Brain microvascular endothelial cell (primary cell): Measurements from ENCODE around the gene HOMER2.

Experiments
- DNase-seq: peaks from one replicate; pipeline ENCODE4 v3.0.0-alpha.2; 2020
- H3K27ac ChIP-seq: fragments of 250-450 bp; sonication (Bioruptor Pico); 2 replicates; pipeline ENCODE4 v1.5.1; 2020; ENCODE audit warnings: mild to moderate bottlenecking, moderate library complexity
- H3K27me3 ChIP-seq: fragments of 250-450 bp; sonication (Bioruptor Pico); replicated peaks from 2 replicates; pipeline ENCODE4 v1.5.1; 2020; ENCODE audit warnings: mild to moderate bottlenecking
- H3K36me3 ChIP-seq: fragments of 250-450 bp; sonication (Bioruptor Pico); replicated peaks from 2 replicates; pipeline ENCODE4 v1.5.1; 2020; ENCODE audit warnings: mild to moderate bottlenecking
- H3K4me3 ChIP-seq: 2 replicates; pipeline ENCODE4 v1.5.1; 2011; ENCODE audit warnings: low read depth, mild to moderate bottlenecking, control low read depth, low read length, moderate library complexity
- CTCF ChIP-seq: IDR thresholded peaks from 2 replicates; pipeline ENCODE4 v1.5.1; 2011; ENCODE audit warnings: low read depth, mild to moderate bottlenecking, moderate library complexity, low read length, control low read depth, inconsistent platforms; ENCODE audit errors: missing control alignments
- in situ Hi-C: cut with HindIII; loops from 2 replicates; pipeline ENCODE4 v1.10.0; 2017; ENCODE audit warnings: low sequenced_read_pairs, low pct_ligation_motif_present

The HOMER2 gene

GRCh38 chr15:82807920-82808633 lies 144.4 kb downstream of the HOMER2 start:
- Histone ChIP-seq H3K27ac (no peak overlapping the region), H3K36me3 (peaks cover 2% of the 10 kb centered on the region), H3K4me3 (no peak overlapping the region), H3K27me3 (no peaks in the 10 kb centered on the region)
- DNase-seq, result no peak
- no peak for TF ChIP-seq CTCF
- in situ Hi-C loops, result no loop called here

GRCh38 chr15:82805994-82806406 lies 146.5 kb downstream of the HOMER2 start, which contains the start of gene FSD2:
Gene FSD2, minus strand, starts transcription at chr15:82806069. Its CDS starts 18,679 bp downstream, at chr15:82787390.
- DNase-seq, result no peak
- in situ Hi-C loops, result no loop called here
- TF ChIP-seq CTCF, result no peak
- no peak within 1 kb of the TSS for H3K27ac ChIP-seq
- H3K36me3 ChIP-seq, result no peaks in the 10 kb centered on the region
- no peak within 1 kb of the TSS for H3K4me3 ChIP-seq
- no peaks in the 10 kb centered on the region for H3K27me3 ChIP-seq

GRCh38 chr15:82804575-82804949 lies 148.0 kb downstream of the HOMER2 start:
- H3K4me3 ChIP-seq, result no peak overlapping the region
- no peak for TF ChIP-seq CTCF
- H3K27me3 ChIP-seq, result no peaks in the 10 kb centered on the region
- in situ Hi-C loops, result no loop called here
- no peaks in the 10 kb centered on the region for H3K36me3 ChIP-seq
- no peak for DNase-seq
- no peak overlapping the region for H3K27ac ChIP-seq

GRCh38 chr15:82803793-82804574 lies 148.5 kb downstream of the HOMER2 start:
- TF ChIP-seq CTCF, result no peak
- in situ Hi-C loops, result no loop called here
- DNase-seq, result peak; percentile 41

GRCh38 chr15:82802497-82802896 lies 150.0 kb downstream of the HOMER2 start:
- Histone ChIP-seq H3K27me3 (no peaks in the 10 kb centered on the region), H3K4me3 (no peak overlapping the region), H3K27ac (no peak overlapping the region), H3K36me3 (no peaks in the 10 kb centered on the region)
- no peak for TF ChIP-seq CTCF
- in situ Hi-C loops, result no loop called here
- DNase-seq, result no peak

More at GRCh38 chr15:82803793-82804574, 148.5 kb downstream of the HOMER2 start:
- no peak overlapping the region for H3K4me3 ChIP-seq
- H3K36me3 ChIP-seq, result no peaks in the 10 kb centered on the region
- no peak overlapping the region for H3K27ac ChIP-seq
- H3K27me3 ChIP-seq, result no peaks in the 10 kb centered on the region
